OCI-LY7 (cell line): Measurements from ENCODE around the gene GPR21. TPM values are rescaled to one million over a fixed set of nuclear protein-coding genes. Genes with fewer than 3 reads are reported as not detected.

Experiments used
- BruUV-seq: library from RNA; stranded (reverse); fragments of 400-500 nt; replicated peaks from 2 replicates; lab custom pipeline; 2021; lab: Mats Ljungman, UMichigan
- CTCF ChIA-PET: fragments of 300-600 bp; sonication (Branson Sonifier 250); formaldehyde crosslinking; loops from one replicate; lab custom pipeline; 2022; ENCODE audit warnings: antibody characterized with exemption; ENCODE audit not compliant: unreplicated experiment; lab: Charles Lee
- POLR2A ChIA-PET: fragments of 300-600 bp; sonication (Branson Sonifier 250); formaldehyde crosslinking; loops from one replicate; lab custom pipeline; 2022; ENCODE audit warnings: antibody characterized with exemption; lab: Charles Lee
- DNase-seq: peaks from one replicate; pipeline ENCODE4 v3.0.0-alpha.2; 2015; ENCODE audit warnings: low spot score
- H2AFZ ChIP-seq: fragments of 200-600 bp; sonication (generic), shearing (Covaris generic); 2 replicates; pipeline ENCODE4 v1.6.1; 2014; ENCODE audit warnings: mild to moderate bottlenecking, antibody characterized with exemption, low read length, moderate library complexity
- H3K27ac ChIP-seq: fragments of 200-600 bp; sonication (generic); 2 replicates; pipeline ENCODE4 v1.5.1; 2014; ENCODE audit warnings: mixed run types, low read depth, mild to moderate bottlenecking, moderate library complexity, low read length, inconsistent platforms; ENCODE audit not compliant: poor library complexity, severe bottlenecking
- H3K36me3 ChIP-seq: fragments of 200-600 bp; sonication (generic); 2 replicates; pipeline ENCODE4 v1.6.1; 2014; ENCODE audit warnings: mild to moderate bottlenecking, antibody characterized with exemption, low read length, moderate library complexity, mixed read lengths; ENCODE audit not compliant: insufficient read depth
- H3K4me1 ChIP-seq: fragments of 200-600 bp; sonication (generic); 2 replicates; pipeline ENCODE4 v1.5.1; 2014; ENCODE audit warnings: mild to moderate bottlenecking, low read length; ENCODE audit not compliant: insufficient read depth, poor library complexity, severe bottlenecking
- H3K4me2 ChIP-seq: fragments of 200-600 bp; sonication (generic); 2 replicates; pipeline ENCODE4 v1.6.1; 2014; ENCODE audit warnings: mild to moderate bottlenecking, low read length
- H3K4me3 ChIP-seq: fragments of 200-600 bp; sonication (generic); 2 replicates; pipeline ENCODE4 v1.5.1; 2014; ENCODE audit warnings: mild to moderate bottlenecking, low read depth, low read length; ENCODE audit not compliant: poor library complexity, severe bottlenecking
- H3K79me2 ChIP-seq: fragments of 200-600 bp; sonication (generic); 2 replicates; pipeline ENCODE4 v1.6.1; 2016; ENCODE audit warnings: low read depth, mild to moderate bottlenecking, low read length, moderate library complexity, mixed read lengths; ENCODE audit not compliant: insufficient read depth
- H3K9me2 ChIP-seq: fragments of 200-600 bp; sonication (generic); 2 replicates; pipeline ENCODE4 v1.6.1; 2016; ENCODE audit warnings: mild to moderate bottlenecking, low read length, mixed read lengths; ENCODE audit not compliant: insufficient read depth
- H3K9me3 ChIP-seq: fragments of 200-600 bp; sonication (generic); 2 replicates; pipeline ENCODE4 v1.6.1; 2014; ENCODE audit warnings: mild to moderate bottlenecking, mixed run types, low read length, mixed read lengths
- H4K20me1 ChIP-seq: fragments of 200-600 bp; sonication (generic); 2 replicates; pipeline ENCODE4 v1.6.1; 2014; ENCODE audit warnings: mild to moderate bottlenecking, antibody characterized with exemption, low read length, moderate library complexity, mixed read lengths; ENCODE audit not compliant: insufficient read depth
- EZH2phosphoT487 ChIP-seq: fragments of 200-600 bp; sonication (generic); IDR thresholded peaks from 2 replicates; pipeline ENCODE4 v1.6.1; 2018; ENCODE audit warnings: low read depth, borderline replicate concordance, mild to moderate bottlenecking, mixed run types, antibody characterized with exemption, low read length, moderate library complexity, mixed read lengths
- intact Hi-C: fragments of 100-400 bp; cut with micrococcal nuclease; formaldehyde crosslinking; loops from one replicate; pipeline ENCODE4 v1.10.0; 2022; ENCODE audit not compliant: unreplicated experiment
- total RNA-seq, 2 experiments: library from RNA; depleted of rRNA in 1 of 2; stranded (reverse); fragments of >200 nt in 1 of 2; shearing (Covaris generic) in 1 of 2; gene quantifications; 2 replicates each; pipeline ENCODE4 v1.2.3, GENCODE V29; 2014 to 2022
- TF ChIP-seq, protein P1 (sequence below): fragments of 200-600 bp; sonication (generic); conservative IDR thresholded peaks from 2 replicates; pipeline ENCODE4 v1.5.1; 2014; ENCODE audit warnings: mild to moderate bottlenecking, antibody characterized with exemption, low read length, moderate library complexity, mixed read lengths

Gene GPR21
- total RNA-seq, 2 experiments from 2014 or later: 0.25 TPM; not detected in 1

GRCh38 chr9:123033864-123034601 lies 566 bp downstream of the GPR21 start:
- Histone ChIP-seq H3K79me2 (no peaks in the 10 kb centered on the region), H3K4me1 (no peaks in the 10 kb centered on the region), H4K20me1 (no peaks in the 10 kb centered on the region), H3K9me3 (no peaks in the 10 kb centered on the region), H3K4me3 (no peak overlapping the region), H3K36me3 (peaks cover 7% of the 10 kb centered on the region; the same call in 1 of the 2 replicates), H3K9me2 (no peaks in the 10 kb centered on the region), H3K27ac (no peak overlapping the region), H3K4me2 (no peak overlapping the region), H2AFZ (no peak overlapping the region)
- intact Hi-C loops: no loop called here
- no peak for TF ChIP-seq EZH2phosphoT487
- ChIA-PET POLR2A (no interaction called here), CTCF (no interaction called here)
- BruUV-seq: no TSS peak
- DNase-seq: no peak

DNA sequence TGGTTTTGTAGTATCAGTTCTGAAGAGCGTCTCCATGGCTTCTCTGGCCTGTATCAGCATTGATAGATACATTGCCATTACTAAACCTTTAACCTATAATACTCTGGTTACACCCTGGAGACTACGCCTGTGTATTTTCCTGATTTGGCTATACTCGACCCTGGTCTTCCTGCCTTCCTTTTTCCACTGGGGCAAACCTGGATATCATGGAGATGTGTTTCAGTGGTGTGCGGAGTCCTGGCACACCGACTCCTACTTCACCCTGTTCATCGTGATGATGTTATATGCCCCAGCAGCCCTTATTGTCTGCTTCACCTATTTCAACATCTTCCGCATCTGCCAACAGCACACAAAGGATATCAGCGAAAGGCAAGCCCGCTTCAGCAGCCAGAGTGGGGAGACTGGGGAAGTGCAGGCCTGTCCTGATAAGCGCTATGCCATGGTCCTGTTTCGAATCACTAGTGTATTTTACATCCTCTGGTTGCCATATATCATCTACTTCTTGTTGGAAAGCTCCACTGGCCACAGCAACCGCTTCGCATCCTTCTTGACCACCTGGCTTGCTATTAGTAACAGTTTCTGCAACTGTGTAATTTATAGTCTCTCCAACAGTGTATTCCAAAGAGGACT lies 1.5 kb downstream of the GPR21 start:
- ChIA-PET CTCF (no interaction called here), POLR2A (no interaction called here)

DNA sequence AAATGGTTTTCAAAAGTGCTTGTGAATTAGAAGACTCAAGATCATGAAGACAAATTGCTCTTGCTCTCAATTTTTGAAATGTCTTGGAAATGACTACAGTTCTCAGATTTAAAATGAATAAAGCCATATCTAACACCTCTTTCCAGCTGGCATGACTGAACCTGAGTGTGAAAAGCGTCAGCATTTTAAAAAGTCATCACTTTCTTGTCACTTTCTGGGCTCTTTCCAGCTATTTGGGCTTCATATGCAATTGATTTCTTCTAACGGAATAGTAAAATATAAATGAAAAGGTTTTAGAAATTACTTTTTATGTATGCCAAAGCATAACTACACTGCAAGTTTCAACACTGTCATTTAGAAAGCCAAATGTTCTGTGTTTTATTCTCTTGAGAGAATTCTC lies 2.3 kb downstream of the GPR21 start:
- H3K4me3 ChIP-seq: no peak overlapping the region
- no peak for DNase-seq
- no TSS peak for BruUV-seq
- H3K36me3 ChIP-seq: peaks cover 4% of the 10 kb centered on the region; the same call in 1 of the 2 replicates
- no peak overlapping the region for H2AFZ ChIP-seq
- H3K4me1 ChIP-seq: no peaks in the 10 kb centered on the region
- no peaks in the 10 kb centered on the region for H3K79me2 ChIP-seq
- no peaks in the 10 kb centered on the region for H3K9me3 ChIP-seq
- no peaks in the 10 kb centered on the region for H3K9me2 ChIP-seq
- ChIA-PET CTCF (no interaction called here), POLR2A (interaction anchor here (0.9 kb wide), 1 partner anchor 16 kb away, joined by 4 read pairs; no protein-coding TSS in a partner anchor)
- no peak overlapping the region for H3K27ac ChIP-seq
- intact Hi-C loops: no loop called here
- H3K4me2 ChIP-seq: no peak overlapping the region
- no peaks in the 10 kb centered on the region for H4K20me1 ChIP-seq
- no peak for TF ChIP-seq EZH2phosphoT487
- TF ChIP-seq, protein P1, sequence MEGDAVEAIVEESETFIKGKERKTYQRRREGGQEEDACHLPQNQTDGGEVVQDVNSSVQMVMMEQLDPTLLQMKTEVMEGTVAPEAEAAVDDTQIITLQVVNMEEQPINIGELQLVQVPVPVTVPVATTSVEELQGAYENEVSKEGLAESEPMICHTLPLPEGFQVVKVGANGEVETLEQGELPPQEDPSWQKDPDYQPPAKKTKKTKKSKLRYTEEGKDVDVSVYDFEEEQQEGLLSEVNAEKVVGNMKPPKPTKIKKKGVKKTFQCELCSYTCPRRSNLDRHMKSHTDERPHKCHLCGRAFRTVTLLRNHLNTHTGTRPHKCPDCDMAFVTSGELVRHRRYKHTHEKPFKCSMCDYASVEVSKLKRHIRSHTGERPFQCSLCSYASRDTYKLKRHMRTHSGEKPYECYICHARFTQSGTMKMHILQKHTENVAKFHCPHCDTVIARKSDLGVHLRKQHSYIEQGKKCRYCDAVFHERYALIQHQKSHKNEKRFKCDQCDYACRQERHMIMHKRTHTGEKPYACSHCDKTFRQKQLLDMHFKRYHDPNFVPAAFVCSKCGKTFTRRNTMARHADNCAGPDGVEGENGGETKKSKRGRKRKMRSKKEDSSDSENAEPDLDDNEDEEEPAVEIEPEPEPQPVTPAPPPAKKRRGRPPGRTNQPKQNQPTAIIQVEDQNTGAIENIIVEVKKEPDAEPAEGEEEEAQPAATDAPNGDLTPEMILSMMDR: no peak

More for the DNA sequence above, 1.5 kb downstream of the GPR21 start:
- Histone ChIP-seq H3K4me2 (no peak overlapping the region), H3K9me3 (no peaks in the 10 kb centered on the region), H2AFZ (no peak overlapping the region), H4K20me1 (no peaks in the 10 kb centered on the region), H3K27ac (no peak overlapping the region), H3K9me2 (no peaks in the 10 kb centered on the region), H3K79me2 (no peaks in the 10 kb centered on the region), H3K4me3 (no peak overlapping the region), H3K36me3 (peaks cover 4% of the 10 kb centered on the region; the same call in 1 of the 2 replicates), H3K4me1 (no peaks in the 10 kb centered on the region)
- DNase-seq: no peak
- intact Hi-C loops: no loop called here
- TF ChIP-seq, protein P1: no peak
- TF ChIP-seq EZH2phosphoT487: no peak
- no TSS peak for BruUV-seq
